Activated naive CD8-positive, alpha-beta T cell (primary cell): ENCODE results near the gene MAGI3.
"Not testable (repeated sequence)": the region's sequence is repeated elsewhere in the genome, so short reads cannot be mapped to it uniquely, and the experiment has no call there.

ENCODE experiments used
- H3K27ac Mint-ChIP-seq: one replicate; pipeline ENCODE4 v1.8.0; 2021; ENCODE audit warnings: mixed read lengths
- H3K27me3 Mint-ChIP-seq: one replicate; pipeline ENCODE4 v1.8.0; 2021; ENCODE audit warnings: mixed read lengths
- H3K36me3 Mint-ChIP-seq: one replicate; pipeline ENCODE4 v1.8.0; 2021; ENCODE audit warnings: mixed read lengths
- H3K4me1 Mint-ChIP-seq: one replicate; pipeline ENCODE4 v1.8.0; 2021; ENCODE audit warnings: low read depth, mixed read lengths
- H3K4me3 Mint-ChIP-seq: one replicate; pipeline ENCODE4 v1.8.0; 2021; ENCODE audit warnings: mild to moderate bottlenecking, mixed read lengths
- H3K9me3 Mint-ChIP-seq: one replicate; pipeline ENCODE4 v1.8.0; 2021; ENCODE audit warnings: low read depth, mixed read lengths

Gene MAGI3

DNA sequence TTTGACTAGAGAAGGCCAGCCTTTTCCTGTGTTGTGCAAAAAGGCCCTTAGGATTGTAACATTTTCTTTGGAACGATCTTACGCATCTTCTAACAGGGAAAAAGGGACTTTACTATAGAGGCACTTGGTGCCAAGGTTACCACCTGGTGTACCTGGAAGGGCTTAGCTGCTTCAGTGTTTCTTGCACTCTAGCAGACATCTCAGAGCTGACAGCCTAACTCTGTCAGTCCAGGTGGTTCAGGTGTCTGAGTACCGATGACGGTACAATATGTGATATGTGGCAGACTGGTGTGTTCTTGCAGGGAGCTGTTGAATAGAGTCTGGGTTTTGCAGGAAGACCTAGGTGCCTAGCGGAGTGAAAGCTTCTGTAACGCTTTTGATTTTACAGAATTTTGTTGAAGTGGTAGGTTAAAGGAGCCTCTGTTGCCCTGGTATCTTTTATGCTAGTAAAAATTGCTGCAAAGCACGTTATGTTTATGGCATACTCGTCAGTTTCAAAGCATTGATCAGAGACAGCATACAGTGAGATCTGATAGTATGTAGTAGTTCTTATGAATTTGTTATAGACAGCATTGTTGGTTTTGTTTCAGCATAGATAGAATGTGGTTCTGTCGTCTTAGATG lies 1.4 kb downstream of the MAGI3 start:
- H3K36me3 Mint-ChIP-seq: no peaks in the 10 kb centered on the region
- no peak overlapping the region for H3K27ac Mint-ChIP-seq
- H3K4me1 Mint-ChIP-seq: peaks cover 18% of the 10 kb centered on the region
- peaks cover 3% of the 10 kb centered on the region for H3K9me3 Mint-ChIP-seq
- H3K4me3 Mint-ChIP-seq: peak overlapping the region; percentile 84
- H3K27me3 Mint-ChIP-seq: peaks cover 8% of the 10 kb centered on the region

- Mint-ChIP-seq H3K27ac (no peak overlapping the region), H3K4me1 (peaks cover 18% of the 10 kb centered on the region), H3K36me3 (no peaks in the 10 kb centered on the region), H3K9me3 (peaks cover 3% of the 10 kb centered on the region), H3K27me3 (peaks cover 11% of the 10 kb centered on the region), H3K4me3 (no peak overlapping the region)
Observed at GRCh38 chr1:113392541-113393128, 2.3 kb downstream of the MAGI3 start.

DNA sequence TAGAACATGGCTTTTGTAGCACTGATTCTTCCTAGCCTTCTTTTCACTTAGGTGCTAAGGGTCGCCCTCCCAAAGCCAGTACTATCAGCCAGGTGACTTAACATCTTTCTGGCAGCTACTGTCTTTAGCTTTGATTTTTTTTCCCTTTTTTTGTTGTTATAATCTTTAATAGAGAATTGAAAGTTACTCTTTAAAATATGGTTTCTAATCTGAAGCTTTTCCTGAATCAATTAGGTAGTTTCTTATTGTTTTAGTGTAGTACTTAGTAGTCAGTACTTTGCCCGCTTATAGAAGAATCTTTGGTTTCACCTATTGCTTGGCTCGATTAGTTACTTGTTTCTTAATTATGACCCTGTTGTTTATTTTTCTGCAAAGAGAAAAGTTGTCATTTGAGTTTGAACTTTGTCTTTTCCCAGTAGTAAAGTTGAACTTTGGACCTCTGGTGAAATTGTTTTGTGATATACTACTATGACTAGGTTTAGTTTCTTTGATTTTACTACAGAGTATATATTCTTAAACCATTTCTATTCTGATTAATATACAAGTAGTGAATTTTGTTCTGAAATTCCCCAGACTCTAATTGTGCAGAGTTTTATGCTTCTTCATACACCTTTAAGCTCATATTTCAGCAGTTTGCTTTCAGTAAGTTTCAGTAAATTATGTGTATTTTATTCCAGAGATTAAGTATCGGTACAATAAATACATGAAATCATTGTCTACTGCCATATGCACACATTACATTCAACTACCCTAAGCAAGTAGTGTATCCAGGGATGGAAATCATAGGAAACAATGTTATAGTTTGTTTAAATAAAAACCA lies 3.9 kb downstream of the MAGI3 start:
- H3K27me3 Mint-ChIP-seq: peaks cover 21% of the 10 kb centered on the region
- H3K27ac Mint-ChIP-seq: no peak overlapping the region
- H3K9me3 Mint-ChIP-seq: no peaks in the 10 kb centered on the region
- no peak overlapping the region for H3K4me3 Mint-ChIP-seq
- H3K36me3 Mint-ChIP-seq: no peaks in the 10 kb centered on the region
- H3K4me1 Mint-ChIP-seq: peaks cover 13% of the 10 kb centered on the region

DNA sequence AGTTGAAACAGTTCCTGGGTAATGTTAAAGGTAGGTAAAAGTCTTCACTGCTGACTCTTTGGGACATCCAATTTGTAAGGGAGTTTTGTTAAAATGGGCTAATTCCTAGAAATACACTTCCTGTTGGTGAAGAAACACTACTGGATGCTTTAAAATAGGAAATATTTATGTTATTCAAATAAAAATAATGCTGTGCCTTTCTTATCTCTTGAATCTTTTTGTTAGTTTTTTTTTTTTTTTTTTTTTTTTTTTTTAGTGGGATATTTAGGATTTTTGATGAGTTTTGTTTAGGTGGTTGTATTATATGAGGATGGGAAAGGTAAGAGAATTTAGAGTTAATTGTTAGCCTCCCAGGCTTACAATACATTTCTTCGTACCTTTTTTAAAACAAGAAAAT lies 4.5 kb downstream of the MAGI3 start:
- H3K27ac Mint-ChIP-seq: no peak overlapping the region
- no peaks in the 10 kb centered on the region for H3K36me3 Mint-ChIP-seq
- H3K4me1 Mint-ChIP-seq: peaks cover 9% of the 10 kb centered on the region
- H3K4me3 Mint-ChIP-seq: no peak overlapping the region
- peaks cover 21% of the 10 kb centered on the region for H3K27me3 Mint-ChIP-seq
- H3K9me3 Mint-ChIP-seq: no peaks in the 10 kb centered on the region

DNA sequence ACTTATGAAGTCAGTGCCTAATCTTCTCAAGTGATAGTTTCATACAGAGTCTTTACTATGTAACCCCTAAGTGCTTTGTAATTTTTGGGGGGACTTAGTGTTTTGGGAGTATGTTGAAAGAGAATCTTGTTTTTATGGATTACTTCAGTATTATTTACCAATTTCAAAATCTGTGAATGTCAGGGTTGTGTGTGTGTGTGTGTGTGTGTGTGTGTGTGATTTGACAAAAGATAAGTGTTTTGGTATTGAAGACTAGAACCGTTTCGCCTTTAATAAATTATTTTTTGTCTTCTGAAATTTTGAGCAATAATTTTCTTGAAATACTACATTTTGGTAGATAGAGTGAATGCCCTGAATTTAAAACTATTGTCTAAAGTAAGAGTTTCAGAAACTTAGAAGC lies 5.8 kb downstream of the MAGI3 start:
- Mint-ChIP-seq H3K4me1 (peaks cover 9% of the 10 kb centered on the region), H3K4me3 (no peak overlapping the region), H3K27me3 (peaks cover 21% of the 10 kb centered on the region), H3K9me3 (no peaks in the 10 kb centered on the region), H3K36me3 (no peaks in the 10 kb centered on the region), H3K27ac (no peak overlapping the region)

GRCh38 chr1:113396585-113396984 lies 6.3 kb downstream of the MAGI3 start:
- H3K4me3 Mint-ChIP-seq: no peak overlapping the region
- H3K9me3 Mint-ChIP-seq: no peaks in the 10 kb centered on the region
- H3K27ac Mint-ChIP-seq: no peak overlapping the region
- H3K27me3 Mint-ChIP-seq: peaks cover 21% of the 10 kb centered on the region
- H3K4me1 Mint-ChIP-seq: peaks cover 5% of the 10 kb centered on the region
- no peaks in the 10 kb centered on the region for H3K36me3 Mint-ChIP-seq

DNA sequence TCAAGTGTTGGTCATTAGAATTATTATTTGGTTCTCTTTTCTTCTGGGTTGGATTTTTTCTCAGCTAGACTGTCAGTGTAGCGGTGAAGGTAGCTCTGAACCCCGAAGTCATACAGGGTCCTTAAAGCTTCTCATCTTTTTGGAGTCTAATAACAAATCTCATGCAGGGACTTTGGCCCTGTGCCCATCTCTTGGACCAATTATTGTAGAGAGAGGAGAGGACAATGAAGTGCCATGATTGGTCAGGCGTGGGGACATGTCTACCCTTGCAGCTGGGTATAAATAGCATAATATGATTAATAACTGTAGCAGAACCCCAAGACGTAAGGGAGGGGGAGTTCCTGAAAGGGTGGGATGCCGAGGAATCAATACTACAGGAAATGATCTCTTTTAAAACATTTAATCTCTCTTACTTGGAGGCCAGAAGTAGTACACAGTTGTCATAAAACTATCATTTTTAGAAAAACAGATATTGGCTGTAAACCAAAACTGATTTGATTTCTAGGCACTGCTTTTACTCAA lies 8.8 kb downstream of the MAGI3 start:
- Mint-ChIP-seq H3K4me3 (no peak overlapping the region), H3K27me3 (peaks cover 21% of the 10 kb centered on the region), H3K4me1 (no peaks in the 10 kb centered on the region), H3K36me3 (no peaks in the 10 kb centered on the region), H3K27ac (no peak overlapping the region), H3K9me3 (no peaks in the 10 kb centered on the region)

DNA sequence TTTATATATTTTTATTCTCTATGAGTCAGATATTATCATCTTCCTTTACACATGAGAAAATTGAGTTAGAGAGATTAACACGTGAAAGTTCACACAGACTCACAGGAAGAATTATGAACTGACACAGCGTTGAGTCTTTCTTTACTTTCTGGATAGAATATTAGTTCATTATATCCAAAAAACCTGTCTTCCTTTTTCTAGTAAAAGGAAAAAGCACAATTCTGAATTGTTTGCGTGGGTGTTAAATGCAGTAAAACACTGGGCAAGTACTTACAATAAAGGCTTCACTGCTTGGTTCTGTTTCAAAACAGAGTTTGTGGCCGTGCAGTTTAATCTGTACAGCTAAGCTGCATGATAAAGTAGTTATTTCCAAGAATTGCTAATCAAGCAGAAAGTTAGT lies 10.8 kb downstream of the MAGI3 start:
- Mint-ChIP-seq H3K27ac (no peak overlapping the region), H3K4me1 (no peaks in the 10 kb centered on the region), H3K9me3 (no peaks in the 10 kb centered on the region), H3K27me3 (peaks cover 14% of the 10 kb centered on the region), H3K4me3 (no peak overlapping the region), H3K36me3 (no peaks in the 10 kb centered on the region)

- H3K4me3 Mint-ChIP-seq: no peak overlapping the region
- H3K36me3 Mint-ChIP-seq: no peaks in the 10 kb centered on the region
- H3K27me3 Mint-ChIP-seq: peaks cover 14% of the 10 kb centered on the region
- no peak overlapping the region for H3K27ac Mint-ChIP-seq
- no peaks in the 10 kb centered on the region for H3K9me3 Mint-ChIP-seq
- H3K4me1 Mint-ChIP-seq: no peaks in the 10 kb centered on the region
Observed at GRCh38 chr1:113401728-113402127, 11.4 kb downstream of the MAGI3 start.

DNA sequence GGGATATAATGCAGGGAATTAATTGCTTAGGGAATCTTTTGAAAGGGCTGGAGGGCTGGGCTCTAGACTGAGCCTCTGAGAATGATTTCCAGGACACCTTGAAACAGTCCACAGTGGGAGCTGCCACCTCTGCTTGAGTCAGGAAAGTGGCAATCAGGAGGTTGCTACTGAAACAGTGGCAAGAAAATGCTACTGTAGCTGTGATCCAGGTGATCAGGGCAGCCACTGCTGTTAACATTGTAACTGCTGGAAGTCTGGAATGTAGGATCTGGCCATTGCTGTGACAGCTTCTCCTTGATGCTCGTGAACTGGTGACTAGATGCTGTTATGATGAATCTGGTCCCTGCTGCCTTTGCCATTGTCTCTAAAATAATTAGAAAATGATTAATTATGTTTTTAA lies 12.8 kb downstream of the MAGI3 start:
- H3K27ac Mint-ChIP-seq: no peak overlapping the region
- no peaks in the 10 kb centered on the region for H3K36me3 Mint-ChIP-seq
- no peaks in the 10 kb centered on the region for H3K4me1 Mint-ChIP-seq
- H3K4me3 Mint-ChIP-seq: no peak overlapping the region
- peaks cover 9% of the 10 kb centered on the region for H3K27me3 Mint-ChIP-seq
- H3K9me3 Mint-ChIP-seq: no peaks in the 10 kb centered on the region

- Mint-ChIP-seq H3K27ac (no peak overlapping the region), H3K4me3 (no peak overlapping the region), H3K4me1 (no peaks in the 10 kb centered on the region), H3K9me3 (no peaks in the 10 kb centered on the region), H3K36me3 (no peaks in the 10 kb centered on the region), H3K27me3 (no peaks in the 10 kb centered on the region)
Observed at GRCh38 chr1:113405573-113405972, 15.3 kb downstream of the MAGI3 start.

GRCh38 chr1:113406149-113406548 lies 15.8 kb downstream of the MAGI3 start:
- not testable (repeated sequence) for H3K4me3 Mint-ChIP-seq, H3K36me3 Mint-ChIP-seq

DNA sequence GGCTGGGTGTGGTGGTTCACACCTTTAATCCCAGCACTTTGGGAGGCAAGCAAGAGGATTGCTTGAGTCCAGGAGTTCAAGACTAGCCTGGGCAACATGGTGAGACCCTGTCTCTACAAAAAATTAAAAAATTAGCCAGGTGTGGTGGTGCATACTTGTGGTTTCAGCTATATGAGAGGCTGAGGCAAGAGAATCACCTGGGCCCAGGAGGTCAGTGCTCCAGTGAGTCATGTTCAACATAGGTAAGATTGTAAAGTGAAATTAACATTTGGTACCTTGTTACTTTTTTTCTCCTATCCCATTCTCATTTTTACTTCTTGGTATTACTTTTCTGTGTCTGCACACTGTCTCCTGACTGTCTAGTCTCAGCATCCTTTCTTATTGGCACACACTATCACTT lies 19.0 kb downstream of the MAGI3 start:
- H3K27me3 Mint-ChIP-seq: no peaks in the 10 kb centered on the region
- H3K4me1 Mint-ChIP-seq: no peaks in the 10 kb centered on the region
- H3K9me3 Mint-ChIP-seq: no peaks in the 10 kb centered on the region
- no peaks in the 10 kb centered on the region for H3K36me3 Mint-ChIP-seq
- H3K4me3 Mint-ChIP-seq: no peak overlapping the region
- peak overlapping the region; percentile 25 for H3K27ac Mint-ChIP-seq

More at GRCh38 chr1:113406149-113406548, 15.8 kb downstream of the MAGI3 start:
- not testable (repeated sequence) for H3K4me1 Mint-ChIP-seq, H3K27me3 Mint-ChIP-seq, H3K9me3 Mint-ChIP-seq, H3K27ac Mint-ChIP-seq

- not testable (repeated sequence) for H3K9me3 Mint-ChIP-seq, H3K27me3 Mint-ChIP-seq, H3K4me3 Mint-ChIP-seq, H3K36me3 Mint-ChIP-seq, H3K27ac Mint-ChIP-seq, H3K4me1 Mint-ChIP-seq
Observed at GRCh38 chr1:113412020-113412419, 21.7 kb downstream of the MAGI3 start.

DNA sequence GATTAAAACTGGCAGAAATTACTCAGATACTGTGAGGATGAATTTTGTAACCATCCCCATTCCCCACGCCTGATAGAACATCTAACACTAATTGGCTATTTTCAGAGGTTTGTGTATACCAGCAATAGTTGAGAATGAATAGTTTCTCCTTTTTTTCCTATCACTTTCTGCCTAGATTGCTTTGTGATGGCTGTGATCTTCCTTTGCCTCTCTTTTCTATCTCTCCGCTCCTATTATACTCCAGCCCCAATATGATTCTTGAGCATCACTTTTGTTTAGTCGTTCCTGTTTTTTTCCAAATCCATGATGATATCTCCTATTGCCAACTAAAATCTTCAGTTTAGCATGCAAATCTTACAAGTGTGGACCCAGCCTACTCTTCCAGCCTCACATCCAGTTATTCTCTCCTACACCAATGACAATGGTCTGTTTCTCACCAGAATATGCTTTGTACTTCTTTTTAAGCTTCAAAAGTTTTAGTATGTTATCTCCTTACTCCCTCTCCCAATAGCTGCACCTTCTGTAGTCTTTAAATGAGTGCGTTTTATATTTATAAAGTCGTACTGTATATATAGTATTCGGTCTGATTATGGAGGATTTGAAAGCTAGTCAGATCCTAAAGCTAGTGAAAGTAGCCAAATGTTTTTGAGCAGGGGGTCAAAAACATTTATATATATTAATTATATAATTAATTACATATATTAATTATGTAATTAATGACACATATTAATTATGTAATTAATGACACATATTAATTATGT lies 25.2 kb downstream of the MAGI3 start:
- H3K9me3 Mint-ChIP-seq: no peaks in the 10 kb centered on the region
- no peaks in the 10 kb centered on the region for H3K4me1 Mint-ChIP-seq
- no peak overlapping the region for H3K4me3 Mint-ChIP-seq
- no peaks in the 10 kb centered on the region for H3K36me3 Mint-ChIP-seq
- peaks cover 3% of the 10 kb centered on the region for H3K27me3 Mint-ChIP-seq
- H3K27ac Mint-ChIP-seq: no peak overlapping the region
